Mesenchymal stem cell (in vitro differentiated cells and primary cell): Measurements from ENCODE around the gene UNC13A.

ENCODE experiments used
- DNase-seq: peaks from one replicate; pipeline ENCODE4 v3.0.0-alpha.2; 2013
- H2AFZ ChIP-seq: one replicate; pipeline ENCODE4 v1.6.1; 2013; ENCODE audit warnings: low read depth, mild to moderate bottlenecking, control low read depth, inconsistent platforms, low read length, moderate library complexity
- H2AK5ac ChIP-seq: 2 replicates; pipeline ENCODE4 v1.6.1; 2013; ENCODE audit warnings: low read length, moderate library complexity, mild to moderate bottlenecking, inconsistent platforms; ENCODE audit not compliant: severe bottlenecking
- H2BK120ac ChIP-seq: one replicate; pipeline ENCODE4 v1.6.1; 2013; ENCODE audit warnings: low read depth, mild to moderate bottlenecking, inconsistent platforms, low read length, moderate library complexity
- H2BK12ac ChIP-seq, 2 experiments: one replicate each; pipeline ENCODE4 v1.6.1; 2013; ENCODE audit warnings: inconsistent platforms in 2 of 2, low read length in 2 of 2, mild to moderate bottlenecking in 2 of 2, moderate library complexity in 2 of 2, control low read depth in 1 of 2
- H2BK15ac ChIP-seq: one replicate; pipeline ENCODE4 v1.6.1; 2013; ENCODE audit warnings: mild to moderate bottlenecking, low read depth, inconsistent platforms; ENCODE audit not compliant: poor library complexity, severe bottlenecking
- H2BK5ac ChIP-seq: 2 replicates; pipeline ENCODE4 v1.6.1; 2013; ENCODE audit warnings: low read depth, mild to moderate bottlenecking, low read length, control low read depth, inconsistent platforms; ENCODE audit not compliant: poor library complexity, severe bottlenecking
- H3K14ac ChIP-seq, 2 experiments: one replicate each; pipeline ENCODE4 v1.6.1; 2013; ENCODE audit warnings: inconsistent platforms in 2 of 2, low read length in 2 of 2, control low read depth in 1 of 2, mild to moderate bottlenecking in 1 of 2, moderate library complexity in 1 of 2
- H3K18ac ChIP-seq, 2 experiments: one replicate each; pipeline ENCODE4 v1.6.1; 2013; ENCODE audit warnings: inconsistent platforms in 2 of 2, low read length in 2 of 2, control low read depth in 1 of 2, low read depth in 1 of 2, mild to moderate bottlenecking in 1 of 2
- H3K23ac ChIP-seq, 2 experiments: one replicate each; pipeline ENCODE4 v1.6.1; 2013; ENCODE audit warnings: inconsistent platforms in 2 of 2, low read length in 2 of 2, mild to moderate bottlenecking in 2 of 2, moderate library complexity in 2 of 2, control low read depth in 1 of 2
- H3K27ac ChIP-seq: 2 replicates; pipeline ENCODE4 v1.5.1; 2013; ENCODE audit warnings: mild to moderate bottlenecking, moderate library complexity, low read length, control low read depth, inconsistent platforms; ENCODE audit not compliant: poor library complexity, severe bottlenecking
- H3K27me3 ChIP-seq, 2 experiments: 2 replicates each; pipeline versions ENCODE4 v1.6.1 to v1.7.0; 2013; ENCODE audit warnings: low read length in 2 of 2, mild to moderate bottlenecking in 2 of 2, moderate library complexity in 2 of 2, control low read depth in 1 of 2, inconsistent platforms in 1 of 2; ENCODE audit not compliant: control insufficient read depth in 1 of 2, insufficient read depth in 1 of 2
- H3K36me3 ChIP-seq, 2 experiments: 2 replicates each; pipeline versions ENCODE4 v1.6.1 to v1.7.0; 2013; ENCODE audit warnings: low read length in 2 of 2, control low read depth in 1 of 2, inconsistent platforms in 1 of 2, low read depth in 1 of 2, mild to moderate bottlenecking in 1 of 2; ENCODE audit not compliant: insufficient read depth in 2 of 2, control insufficient read depth in 1 of 2
- H3K4ac ChIP-seq, 2 experiments: one replicate each; pipeline ENCODE4 v1.6.1; 2013; ENCODE audit warnings: inconsistent platforms in 2 of 2, low read length in 2 of 2, mild to moderate bottlenecking in 2 of 2, moderate library complexity in 2 of 2, control low read depth in 1 of 2, low read depth in 1 of 2
- H3K4me1 ChIP-seq: 2 replicates; pipeline ENCODE4 v1.6.1; 2013; ENCODE audit warnings: low read depth, low read length, control low read depth; ENCODE audit not compliant: control insufficient read depth, insufficient read depth
- H3K4me2 ChIP-seq: 2 replicates; pipeline ENCODE4 v1.6.1; 2013; ENCODE audit warnings: low read length, mild to moderate bottlenecking, inconsistent platforms; ENCODE audit not compliant: poor library complexity, severe bottlenecking
- H3K4me3 ChIP-seq, 2 experiments: 2 replicates each; pipeline versions ENCODE4 v1.5.1 to v1.7.0; 2013; ENCODE audit warnings: low read length in 2 of 2, mild to moderate bottlenecking in 2 of 2, control low read depth in 1 of 2, low read depth in 1 of 2; ENCODE audit not compliant: insufficient read depth in 1 of 2
- H3K79me1 ChIP-seq: replicated peaks from 2 replicates; pipeline ENCODE4 v1.6.1; 2013; ENCODE audit warnings: mild to moderate bottlenecking, control low read depth, low read length, inconsistent platforms; ENCODE audit not compliant: poor library complexity, severe bottlenecking
- H3K9ac ChIP-seq: 2 replicates; pipeline ENCODE4 v1.7.0; 2013; ENCODE audit warnings: mild to moderate bottlenecking, low read length, moderate library complexity
- H3K9me3 ChIP-seq: 2 replicates; pipeline ENCODE4 v1.7.0; 2013; ENCODE audit warnings: mild to moderate bottlenecking, low read length; ENCODE audit not compliant: control insufficient read depth
- H4K8ac ChIP-seq: one replicate; pipeline ENCODE4 v1.6.1; 2013; ENCODE audit warnings: inconsistent platforms, mild to moderate bottlenecking, low read length, moderate library complexity
- H4K91ac ChIP-seq: one replicate; pipeline ENCODE4 v1.6.1; 2013; ENCODE audit warnings: mild to moderate bottlenecking, low read length, inconsistent platforms
- WGBS: methylation state at CpG from one replicate; pipeline ENCODE4 v1.1.7; 2013; ENCODE audit warnings: mixed read lengths; 5-methylcytosine and 5-hydroxymethylcytosine counted together

The UNC13A gene

GRCh38 chr19:17725422-17726078, 37.4 kb upstream of the UNC13A start:
- peaks cover 69% of the 10 kb centered on the region for H3K79me1 ChIP-seq
- no peak overlapping the region for H3K4me3 ChIP-seq
- H2BK12ac ChIP-seq: no peak overlapping the region
- peaks cover 61 to 84% of the 10 kb centered on the region in 2 experiments for H3K36me3 ChIP-seq
- H2AK5ac ChIP-seq: no peak overlapping the region
- H3K9ac ChIP-seq: no peak overlapping the region
- H3K4me1 ChIP-seq: peaks cover 13% of the 10 kb centered on the region
- no peak overlapping the region for H2BK15ac ChIP-seq
- H2BK120ac ChIP-seq: no peak overlapping the region
- DNase-seq: no peak
- H3K23ac ChIP-seq: no peak overlapping the region
- H3K9me3 ChIP-seq: no peaks in the 10 kb centered on the region
- 92% methylated on average over 19 of the region's 21 CpGs for WGBS
- no peak overlapping the region for H4K8ac ChIP-seq
- no peak overlapping the region for H3K27ac ChIP-seq
- no peak overlapping the region for H2BK5ac ChIP-seq
- no peak overlapping the region for H3K14ac ChIP-seq
- H3K4me2 ChIP-seq: no peak overlapping the region
- H3K27me3 ChIP-seq: no peaks in the 10 kb centered on the region
- no peak overlapping the region for H3K18ac ChIP-seq
- no peak overlapping the region for H3K4ac ChIP-seq
- no peak overlapping the region for H2AFZ ChIP-seq
- peak overlapping the region; percentile 29 for H4K91ac ChIP-seq

GRCh38 chr19:17724655-17725054, 36.5 kb upstream of the UNC13A start:
- Histone ChIP-seq H3K4me1 (peaks cover 20% of the 10 kb centered on the region), H2AFZ (no peak overlapping the region), H2BK12ac (no peak overlapping the region), H3K9ac (no peak overlapping the region), H4K91ac (no peak overlapping the region), H4K8ac (no peak overlapping the region), H3K4me3 (no peak overlapping the region), H3K18ac (no peak overlapping the region), H3K27ac (no peak overlapping the region), H3K4ac (no peak overlapping the region), H2AK5ac (no peak overlapping the region), H3K36me3 (peaks cover 53 to 78% of the 10 kb centered on the region in 2 experiments), H2BK120ac (no peak overlapping the region), H3K27me3 (no peaks in the 10 kb centered on the region), H3K23ac (no peak overlapping the region), H3K79me1 (peaks cover 72% of the 10 kb centered on the region), H3K9me3 (no peaks in the 10 kb centered on the region), H3K4me2 (no peak overlapping the region), H3K14ac (no peak overlapping the region), H2BK5ac (no peak overlapping the region), H2BK15ac (no peak overlapping the region)
- 95% methylated on average over 7 of the region's 7 CpGs for WGBS
- no peak for DNase-seq

GRCh38 chr19:17722655-17723240, 34.6 kb upstream of the UNC13A start:
- Histone ChIP-seq H3K79me1 (peaks cover 58% of the 10 kb centered on the region), H4K91ac (no peak overlapping the region), H3K9ac (no peak overlapping the region)

GRCh38 chr19:17721821-17722220, 33.7 kb upstream of the UNC13A start:
- Histone ChIP-seq H3K27ac (no peak overlapping the region), H3K79me1 (peaks cover 48% of the 10 kb centered on the region), H3K4ac (no peak overlapping the region), H2AFZ (no peak overlapping the region), H4K8ac (peak overlapping the region; percentile 73), H2BK5ac (no peak overlapping the region), H3K4me2 (no peak overlapping the region), H3K27me3 (no peaks in the 10 kb centered on the region), H3K4me1 (peaks cover 24% of the 10 kb centered on the region), H3K23ac (peak overlapping the region in 1 of 2 experiments; percentile 2), H2AK5ac (no peak overlapping the region), H3K14ac (no peak overlapping the region), H3K9ac (peak overlapping the region; percentile 87), H3K36me3 (peaks cover 26 to 49% of the 10 kb centered on the region in 2 experiments), H2BK12ac (no peak overlapping the region), H3K4me3 (peak overlapping the region in 1 of 2 experiments; percentile 99), H3K18ac (no peak overlapping the region), H2BK15ac (no peak overlapping the region), H4K91ac (no peak overlapping the region), H2BK120ac (no peak overlapping the region), H3K9me3 (no peaks in the 10 kb centered on the region)
- 46% methylated on average over 7 of the region's 8 CpGs for WGBS
- DNase-seq: peak; percentile 43

More at GRCh38 chr19:17722655-17723240, 34.6 kb upstream of the UNC13A start:
- Histone ChIP-seq H3K23ac (no peak overlapping the region), H2BK120ac (no peak overlapping the region), H3K4ac (no peak overlapping the region), H3K18ac (no peak overlapping the region), H2AFZ (no peak overlapping the region), H3K4me2 (no peak overlapping the region), H2BK5ac (no peak overlapping the region), H3K4me3 (no peak overlapping the region), H2BK15ac (no peak overlapping the region), H2BK12ac (no peak overlapping the region), H3K27me3 (no peaks in the 10 kb centered on the region), H3K36me3 (peaks cover 34 to 59% of the 10 kb centered on the region in 2 experiments), H3K14ac (no peak overlapping the region), H2AK5ac (no peak overlapping the region), H4K8ac (no peak overlapping the region), H3K9me3 (no peaks in the 10 kb centered on the region), H3K4me1 (peaks cover 24% of the 10 kb centered on the region), H3K27ac (no peak overlapping the region)
- DNase-seq: no peak
- WGBS: 96% methylated on average over 12 of the region's 12 CpGs
